C4-2B (cell line): Measurements from ENCODE around the gene TP53TG5.

Experiments used
- ZFX ChIP-seq: fragments of 450-650 bp; IDR thresholded peaks from 2 replicates; pipeline ENCODE4 v1.6.1; 2017
- TF ChIP-seq, protein P1 (sequence below): fragments of 450-650 bp; conservative IDR thresholded peaks from 2 replicates; pipeline ENCODE4 v1.5.1; 2017; ENCODE audit warnings: mild to moderate bottlenecking

DNA sequence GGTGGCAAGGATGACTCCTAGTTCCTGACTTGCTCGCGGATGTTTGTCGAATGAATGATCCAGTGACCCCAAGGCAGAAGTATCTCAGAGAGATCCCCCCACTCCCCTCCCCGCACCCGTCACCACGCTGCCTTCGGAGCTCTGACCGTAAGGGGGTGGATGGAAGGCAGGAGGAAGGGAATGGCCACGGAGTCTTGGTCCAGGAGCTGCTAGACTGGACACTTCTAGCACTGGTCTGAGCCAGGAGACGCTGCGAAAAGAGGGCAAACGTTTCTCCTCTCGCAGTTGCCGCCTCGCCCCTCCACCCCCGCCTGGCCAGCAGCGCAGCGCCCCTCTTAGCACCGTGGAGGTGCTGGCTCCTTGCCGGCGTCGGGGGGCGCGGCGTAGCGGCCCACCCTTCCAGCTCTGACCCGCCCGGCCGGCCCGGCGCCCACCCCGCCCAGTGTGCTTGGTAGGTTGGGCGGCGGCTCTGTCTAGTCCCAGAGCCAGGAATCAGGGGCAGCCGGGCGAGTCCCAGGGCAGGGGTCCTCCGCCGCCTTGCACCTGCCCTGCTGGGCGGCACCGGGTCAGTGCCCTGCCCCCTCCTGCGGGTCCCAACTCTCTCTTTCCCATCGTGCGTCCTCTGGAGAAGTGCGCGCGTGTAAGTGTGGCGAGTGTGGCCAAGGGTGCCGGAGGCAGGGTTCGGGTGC, 27.6 kb upstream of the TP53TG5 start:
- TF ChIP-seq, protein P1, sequence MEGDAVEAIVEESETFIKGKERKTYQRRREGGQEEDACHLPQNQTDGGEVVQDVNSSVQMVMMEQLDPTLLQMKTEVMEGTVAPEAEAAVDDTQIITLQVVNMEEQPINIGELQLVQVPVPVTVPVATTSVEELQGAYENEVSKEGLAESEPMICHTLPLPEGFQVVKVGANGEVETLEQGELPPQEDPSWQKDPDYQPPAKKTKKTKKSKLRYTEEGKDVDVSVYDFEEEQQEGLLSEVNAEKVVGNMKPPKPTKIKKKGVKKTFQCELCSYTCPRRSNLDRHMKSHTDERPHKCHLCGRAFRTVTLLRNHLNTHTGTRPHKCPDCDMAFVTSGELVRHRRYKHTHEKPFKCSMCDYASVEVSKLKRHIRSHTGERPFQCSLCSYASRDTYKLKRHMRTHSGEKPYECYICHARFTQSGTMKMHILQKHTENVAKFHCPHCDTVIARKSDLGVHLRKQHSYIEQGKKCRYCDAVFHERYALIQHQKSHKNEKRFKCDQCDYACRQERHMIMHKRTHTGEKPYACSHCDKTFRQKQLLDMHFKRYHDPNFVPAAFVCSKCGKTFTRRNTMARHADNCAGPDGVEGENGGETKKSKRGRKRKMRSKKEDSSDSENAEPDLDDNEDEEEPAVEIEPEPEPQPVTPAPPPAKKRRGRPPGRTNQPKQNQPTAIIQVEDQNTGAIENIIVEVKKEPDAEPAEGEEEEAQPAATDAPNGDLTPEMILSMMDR = no peak
- no peak for TF ChIP-seq ZFX
